Activated CD4-positive, CD25-positive, alpha-beta regulatory T cell (primary cell): Measurements from ENCODE around the gene S100A1.
"Not testable (repeated sequence)": the region's sequence is repeated elsewhere in the genome, so short reads cannot be mapped to it uniquely, and the experiment has no call there.

Source experiments
- DNase-seq, 4 experiments: peaks; one replicate each; lab custom pipeline; 2025; lab: John Stamatoyannopoulos, UW

S100A1 gene

GRCh38 chr1:153658400-153659174, 30.4 kb downstream of the S100A1 start, which contains the start of gene SNAPIN:
SNAPIN (plus strand) TSS chr1:153658703; CDS start chr1:153658744, 41 bp downstream.
- peak; percentile 73 to 83 (median 78) for DNase-seq

GRCh38 chr1:153659175-153659534, 30.9 kb downstream of the S100A1 start:
- DNase-seq = no peak

GRCh38 chr1:153659656-153660055, 31.4 kb downstream of the S100A1 start:
- no peak for DNase-seq

- no peak for DNase-seq
These were observed 33.0 kb downstream of the S100A1 start for GRCh38 chr1:153661111-153661708.

- DNase-seq = no peak
These were observed 34.0 kb downstream of the S100A1 start for GRCh38 chr1:153662269-153662668.

- no peak for DNase-seq
These were observed 35.0 kb downstream of the S100A1 start for GRCh38 chr1:153663211-153663610.

- no peak for DNase-seq
These were observed 39.2 kb downstream of the S100A1 start for GRCh38 chr1:153667439-153667838.

GRCh38 chr1:153668672-153669071, 40.4 kb downstream of the S100A1 start:
- not testable (repeated sequence) for DNase-seq

- DNase-seq = no peak
These were observed 41.4 kb downstream of the S100A1 start for GRCh38 chr1:153669606-153670005.

GRCh38 chr1:153670257-153670858, 42.1 kb downstream of the S100A1 start:
- no peak for DNase-seq

- peak; percentile 85 to 92 (median 89) for DNase-seq
These were observed 42.8 kb downstream of the S100A1 start, which contains the start of gene ILF2 for GRCh38 chr1:153670859-153671627. ILF2 (minus strand) TSS chr1:153670993; CDS start chr1:153670922, 71 bp downstream.

- peak in 1 of 4 experiments; percentile 13 for DNase-seq
These were observed 43.6 kb downstream of the S100A1 start for GRCh38 chr1:153671628-153672353.

GRCh38 chr1:153673511-153673910, 45.3 kb downstream of the S100A1 start:
- no peak for DNase-seq

GRCh38 chr1:153677718-153678518, 49.7 kb downstream of the S100A1 start:
- DNase-seq = peak in 1 of 4 experiments; percentile 12

- DNase-seq = no peak
These were observed 50.5 kb downstream of the S100A1 start, which contains the start of gene NPR1 for GRCh38 chr1:153678519-153679336. NPR1 (plus strand) TSS chr1:153678688; CDS start chr1:153679109, 421 bp downstream.

GRCh38 chr1:153679337-153680119, 51.3 kb downstream of the S100A1 start:
- peak in 1 of 4 experiments; percentile 10 for DNase-seq

- DNase-seq = no peak
These were observed 51.8 kb downstream of the S100A1 start for GRCh38 chr1:153680120-153680403.
